Neural cell (in vitro differentiated cells): ENCODE results near the gene CDKAL1. TPM values are rescaled to one million over a fixed set of nuclear protein-coding genes. Genes with fewer than 3 reads are reported as not detected.

Source experiments
- H2AFZ ChIP-seq: fragments of 200-600, 300-800 bp; sonication (generic), shearing (Covaris generic); 2 replicates; pipeline ENCODE4 v1.6.0; 2014; ENCODE audit warnings: low read depth, mild to moderate bottlenecking, antibody characterized with exemption, low read length, moderate library complexity
- H3F3A ChIP-seq: fragments of 200-600 bp; shearing (Covaris generic); 2 replicates; pipeline ENCODE4 v1.6.1; 2016; ENCODE audit warnings: mild to moderate bottlenecking, moderate library complexity, mixed read lengths, antibody characterized with exemption, low read length; ENCODE audit not compliant: insufficient read depth, poor library complexity, severe bottlenecking
- H3K27ac ChIP-seq: fragments of 200-600, 300-800 bp; sonication (generic), shearing (Covaris generic); 2 replicates; pipeline ENCODE4 v1.5.1; 2014; ENCODE audit warnings: mild to moderate bottlenecking, low read length, moderate library complexity
- H3K27me3 ChIP-seq: fragments of 300-800, 200-600 bp; sonication (generic), shearing (Covaris generic); 2 replicates; pipeline ENCODE4 v1.6.0; 2014; ENCODE audit warnings: mild to moderate bottlenecking, low read depth, low read length, moderate library complexity; ENCODE audit not compliant: insufficient read depth
- H3K36me3 ChIP-seq: fragments of 300-800, 200-600 bp; sonication (generic), shearing (Covaris generic); 2 replicates; pipeline ENCODE4 v1.5.1; 2014; ENCODE audit warnings: mild to moderate bottlenecking, antibody characterized with exemption, low read length, moderate library complexity; ENCODE audit not compliant: insufficient read depth
- H3K4me2 ChIP-seq: fragments of 300-800, 200-600 bp; sonication (generic), shearing (Covaris generic); 2 replicates; pipeline ENCODE4 v1.6.0; 2014; ENCODE audit warnings: mild to moderate bottlenecking, low read length
- H3K4me3 ChIP-seq: fragments of 300-800, 200-600 bp; sonication (generic), shearing (Covaris generic); 2 replicates; pipeline ENCODE4 v1.5.1; 2014; ENCODE audit warnings: mild to moderate bottlenecking, low read length, moderate library complexity
- H3K79me2 ChIP-seq: fragments of 200-600 bp; shearing (Covaris generic); replicated peaks from 2 replicates; pipeline ENCODE4 v1.6.0; 2014; ENCODE audit warnings: mild to moderate bottlenecking, low read length, moderate library complexity; ENCODE audit not compliant: insufficient read depth
- H3K9ac ChIP-seq: fragments of 300-800, 200-600 bp; sonication (generic), shearing (Covaris generic); 2 replicates; pipeline ENCODE4 v1.6.1; 2016; ENCODE audit warnings: mild to moderate bottlenecking, low read length, mixed read lengths
- H3K9me2 ChIP-seq: fragments of 200-600 bp; shearing (Covaris generic); 2 replicates; pipeline ENCODE4 v1.6.1; 2016; ENCODE audit warnings: mild to moderate bottlenecking, low read length, mixed read lengths; ENCODE audit not compliant: insufficient read depth
- H3K9me3 ChIP-seq: fragments of 200-600, 300-800 bp; sonication (generic), shearing (Covaris generic); 2 replicates; pipeline ENCODE4 v1.6.1; 2016; ENCODE audit warnings: mild to moderate bottlenecking, mixed run types, low read length, moderate library complexity, mixed read lengths
- H4K20me1 ChIP-seq: fragments of 200-600 bp; shearing (Covaris generic); 2 replicates; pipeline ENCODE4 v1.6.1; 2016; ENCODE audit warnings: mild to moderate bottlenecking, mixed run types; ENCODE audit not compliant: insufficient read depth
- CTCF ChIP-seq: fragments of 450-650 bp; IDR thresholded peaks from 2 replicates; pipeline ENCODE4 v1.5.1; 2014; ENCODE audit warnings: antibody characterized with exemption, mild to moderate bottlenecking, moderate library complexity; ENCODE audit not compliant: poor library complexity, severe bottlenecking
- EP300 ChIP-seq: fragments of 450-650 bp; conservative IDR thresholded peaks from 2 replicates; pipeline ENCODE4 v1.6.1; 2014; ENCODE audit warnings: antibody characterized with exemption, mild to moderate bottlenecking, moderate library complexity; ENCODE audit not compliant: poor library complexity, severe bottlenecking
- EZH2 ChIP-seq: fragments of 200-600, 300-800 bp; shearing (Covaris generic), sonication (generic); IDR thresholded peaks from 2 replicates; pipeline ENCODE4 v1.6.1; 2014; ENCODE audit warnings: antibody characterized with exemption, low read length, borderline replicate concordance, mild to moderate bottlenecking; ENCODE audit not compliant: insufficient read depth, poor library complexity, severe bottlenecking
- MXI1 ChIP-seq: fragments of 450-650 bp; conservative IDR thresholded peaks from 2 replicates; pipeline ENCODE4 v1.6.1; 2014; ENCODE audit warnings: antibody characterized with exemption, mild to moderate bottlenecking; ENCODE audit not compliant: poor library complexity, severe bottlenecking
- POLR2AphosphoS5 ChIP-seq: IDR thresholded peaks from 2 replicates; pipeline ENCODE4 v1.6.1; 2012
- RAD21 ChIP-seq: fragments of 450-650 bp; conservative IDR thresholded peaks from 2 replicates; pipeline ENCODE4 v1.6.1; 2014; ENCODE audit warnings: antibody characterized with exemption, mild to moderate bottlenecking, moderate library complexity
- SMC3 ChIP-seq: fragments of 450-650 bp; conservative IDR thresholded peaks from 2 replicates; pipeline ENCODE4 v1.6.1; 2014; ENCODE audit warnings: antibody characterized with exemption, mild to moderate bottlenecking, moderate library complexity; ENCODE audit not compliant: poor library complexity
- TAF1 ChIP-seq: IDR thresholded peaks from 2 replicates; pipeline ENCODE4 v1.6.1; 2012; ENCODE audit warnings: low read depth
- polyA plus RNA-seq: library from polyadenylated mRNA; depleted of rRNA; stranded (reverse); fragments of >200 nt; gene quantifications from 2 replicates; pipeline ENCODE4 v1.2.3, GENCODE V29; 2014
- TF ChIP-seq, protein P1 (sequence below): IDR thresholded peaks from 2 replicates; pipeline ENCODE4 v1.6.1; 2012; ENCODE audit warnings: borderline replicate concordance

Gene CDKAL1
- polyA plus RNA-seq, 1 donor from 2014 or later: 10.7 TPM

DNA sequence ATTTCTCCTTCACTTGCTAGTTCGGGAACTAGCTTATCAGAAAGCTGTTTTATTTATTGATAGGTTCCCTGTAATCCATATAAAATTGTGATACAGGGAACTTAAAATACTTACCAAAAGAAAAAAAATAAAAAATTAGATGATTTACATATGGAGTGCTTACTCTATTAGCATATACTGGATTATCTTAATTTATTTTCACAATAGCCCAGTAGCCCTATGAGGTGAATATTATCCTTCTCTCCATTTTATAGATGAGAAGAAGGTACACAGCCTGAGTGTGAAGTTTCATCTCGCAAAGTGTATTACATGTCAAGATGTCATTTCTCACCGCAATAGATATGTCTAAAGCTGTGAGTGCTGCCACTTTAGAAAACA is 463.5 kb downstream of the CDKAL1 start:
- TF ChIP-seq MXI1 (no peak), SMC3 (no peak), CTCF (no peak)
- Histone ChIP-seq H3K27me3 (no peaks in the 10 kb centered on the region), H2AFZ (no peak overlapping the region), H3K27ac (no peak overlapping the region), H3K36me3 (no peaks in the 10 kb centered on the region), H3F3A (no peaks in the 10 kb centered on the region), H3K9me3 (no peaks in the 10 kb centered on the region), H3K9ac (no peak overlapping the region), H3K79me2 (no peaks in the 10 kb centered on the region), H3K4me2 (no peak overlapping the region), H3K4me3 (no peak overlapping the region), H3K9me2 (no peaks in the 10 kb centered on the region), H4K20me1 (no peaks in the 10 kb centered on the region)

DNA sequence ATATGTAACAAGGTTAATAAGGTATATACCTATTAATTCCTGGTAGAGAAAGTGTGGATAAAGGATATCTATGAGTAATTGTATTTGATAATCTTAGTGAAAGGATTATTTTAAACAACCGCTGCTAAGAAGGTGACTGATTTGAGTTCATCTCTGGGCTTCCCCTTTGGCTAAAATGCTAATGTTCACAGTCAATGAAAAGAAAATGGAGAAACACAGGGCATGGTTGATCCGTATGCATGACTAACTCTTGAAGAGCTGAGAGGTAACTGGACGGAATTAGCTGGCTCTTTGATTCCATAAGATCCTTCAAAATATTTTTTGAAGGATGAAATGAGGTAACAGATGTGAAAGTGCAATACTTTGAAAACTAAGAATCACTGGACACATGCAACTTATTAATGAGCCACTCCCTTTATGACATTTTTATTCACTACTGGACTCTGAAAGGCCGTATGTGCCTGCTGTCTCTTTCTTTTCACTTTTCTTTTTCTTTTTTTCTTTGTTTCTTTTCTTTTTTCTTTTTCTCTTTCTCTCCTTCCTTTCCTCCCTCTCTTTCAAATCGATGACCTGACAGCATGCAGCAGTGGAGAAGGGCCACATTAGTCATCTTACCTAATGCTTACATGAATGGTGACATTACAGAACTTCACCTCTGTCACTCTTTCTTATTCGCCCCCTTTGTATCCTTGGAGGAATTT is 464.6 kb downstream of the CDKAL1 start:
- Histone ChIP-seq H3K36me3 (no peaks in the 10 kb centered on the region), H2AFZ (no peak overlapping the region), H3K27ac (no peak overlapping the region), H3K27me3 (no peaks in the 10 kb centered on the region), H3K4me3 (no peak overlapping the region), H3K9ac (no peak overlapping the region), H3K79me2 (no peaks in the 10 kb centered on the region), H3F3A (no peaks in the 10 kb centered on the region), H3K9me2 (no peaks in the 10 kb centered on the region), H4K20me1 (no peaks in the 10 kb centered on the region), H3K4me2 (no peak overlapping the region), H3K9me3 (no peaks in the 10 kb centered on the region)
- TF ChIP-seq EP300 (no peak), TAF1 (no peak), MXI1 (no peak), POLR2AphosphoS5 (no peak), RAD21 (no peak), SMC3 (no peak), CTCF (no peak), EZH2 (no peak)
- TF ChIP-seq, protein P1, sequence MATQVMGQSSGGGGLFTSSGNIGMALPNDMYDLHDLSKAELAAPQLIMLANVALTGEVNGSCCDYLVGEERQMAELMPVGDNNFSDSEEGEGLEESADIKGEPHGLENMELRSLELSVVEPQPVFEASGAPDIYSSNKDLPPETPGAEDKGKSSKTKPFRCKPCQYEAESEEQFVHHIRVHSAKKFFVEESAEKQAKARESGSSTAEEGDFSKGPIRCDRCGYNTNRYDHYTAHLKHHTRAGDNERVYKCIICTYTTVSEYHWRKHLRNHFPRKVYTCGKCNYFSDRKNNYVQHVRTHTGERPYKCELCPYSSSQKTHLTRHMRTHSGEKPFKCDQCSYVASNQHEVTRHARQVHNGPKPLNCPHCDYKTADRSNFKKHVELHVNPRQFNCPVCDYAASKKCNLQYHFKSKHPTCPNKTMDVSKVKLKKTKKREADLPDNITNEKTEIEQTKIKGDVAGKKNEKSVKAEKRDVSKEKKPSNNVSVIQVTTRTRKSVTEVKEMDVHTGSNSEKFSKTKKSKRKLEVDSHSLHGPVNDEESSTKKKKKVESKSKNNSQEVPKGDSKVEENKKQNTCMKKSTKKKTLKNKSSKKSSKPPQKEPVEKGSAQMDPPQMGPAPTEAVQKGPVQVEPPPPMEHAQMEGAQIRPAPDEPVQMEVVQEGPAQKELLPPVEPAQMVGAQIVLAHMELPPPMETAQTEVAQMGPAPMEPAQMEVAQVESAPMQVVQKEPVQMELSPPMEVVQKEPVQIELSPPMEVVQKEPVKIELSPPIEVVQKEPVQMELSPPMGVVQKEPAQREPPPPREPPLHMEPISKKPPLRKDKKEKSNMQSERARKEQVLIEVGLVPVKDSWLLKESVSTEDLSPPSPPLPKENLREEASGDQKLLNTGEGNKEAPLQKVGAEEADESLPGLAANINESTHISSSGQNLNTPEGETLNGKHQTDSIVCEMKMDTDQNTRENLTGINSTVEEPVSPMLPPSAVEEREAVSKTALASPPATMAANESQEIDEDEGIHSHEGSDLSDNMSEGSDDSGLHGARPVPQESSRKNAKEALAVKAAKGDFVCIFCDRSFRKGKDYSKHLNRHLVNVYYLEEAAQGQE: no peak
